Jurkat, Clone E6-1 (cell line): Measurements from ENCODE around the gene C19orf47.
"Not testable (repeated sequence)": the region's sequence is repeated elsewhere in the genome, so short reads cannot be mapped to it uniquely, and the experiment has no call there.

Source experiments
- DNase-seq: peaks from one replicate; pipeline ENCODE4 v3.0.0-alpha.2; 2011; ENCODE audit warnings: low read depth, low spot score
- H3K4me3 ChIP-seq: 2 replicates; pipeline ENCODE4 v1.5.1; 2011; ENCODE audit warnings: mild to moderate bottlenecking, low read length, control low read depth, moderate library complexity

C19orf47 gene

GRCh38 chr19:40358773-40359172 lies 10.6 kb upstream of the C19orf47 start:
- no peak for DNase-seq

GRCh38 chr19:40357640-40358039 lies 9.4 kb upstream of the C19orf47 start:
- DNase-seq, result no peak
- no peak overlapping the region for H3K4me3 ChIP-seq

More at GRCh38 chr19:40358773-40359172, 10.6 kb upstream of the C19orf47 start:
- no peak overlapping the region for H3K4me3 ChIP-seq

GRCh38 chr19:40356681-40357595 lies 8.7 kb upstream of the C19orf47 start:
- H3K4me3 ChIP-seq, result no peak overlapping the region
- DNase-seq, result no peak

GRCh38 chr19:40355975-40356680 lies 7.9 kb upstream of the C19orf47 start:
- DNase-seq, result no peak
- no peak overlapping the region for H3K4me3 ChIP-seq

- peak overlapping the region; percentile 94 for H3K4me3 ChIP-seq
- DNase-seq, result no peak
Measured at GRCh38 chr19:40348961-40349507, 837 bp upstream of the C19orf47 start.

- no peak for DNase-seq
Measured at GRCh38 chr19:40344422-40344821, 3.8 kb downstream of the C19orf47 start.

GRCh38 chr19:40342644-40343311 lies 5.4 kb downstream of the C19orf47 start:
- no peak overlapping the region for H3K4me3 ChIP-seq
- no peak for DNase-seq

More at GRCh38 chr19:40344422-40344821, 3.8 kb downstream of the C19orf47 start:
- no peak overlapping the region for H3K4me3 ChIP-seq

GRCh38 chr19:40341601-40342482 lies 6.4 kb downstream of the C19orf47 start:
- no peak for DNase-seq
- no peak overlapping the region for H3K4me3 ChIP-seq

- no peak for DNase-seq
- H3K4me3 ChIP-seq, result no peak overlapping the region
Measured at GRCh38 chr19:40339018-40339728, 9.0 kb downstream of the C19orf47 start.

- no peak for DNase-seq
- no peak overlapping the region for H3K4me3 ChIP-seq
Measured at GRCh38 chr19:40337594-40337993, 10.6 kb downstream of the C19orf47 start.

- no peak overlapping the region for H3K4me3 ChIP-seq
- no peak for DNase-seq
Measured at GRCh38 chr19:40337107-40337506, 11.1 kb downstream of the C19orf47 start.

GRCh38 chr19:40336601-40336900 lies 11.6 kb downstream of the C19orf47 start:
- no peak for DNase-seq
- H3K4me3 ChIP-seq, result no peak overlapping the region

- DNase-seq, result no peak
Measured at GRCh38 chr19:40335855-40336600, 12.2 kb downstream of the C19orf47 start.

GRCh38 chr19:40335101-40335500 lies 13.1 kb downstream of the C19orf47 start:
- DNase-seq, result no peak
- H3K4me3 ChIP-seq, result no peak overlapping the region

More at GRCh38 chr19:40335855-40336600, 12.2 kb downstream of the C19orf47 start:
- H3K4me3 ChIP-seq, result no peak overlapping the region

GRCh38 chr19:40333083-40333482 lies 15.1 kb downstream of the C19orf47 start:
- not testable (repeated sequence) for DNase-seq, H3K4me3 ChIP-seq

GRCh38 chr19:40332669-40333068 lies 15.5 kb downstream of the C19orf47 start:
- no peak overlapping the region for H3K4me3 ChIP-seq
- DNase-seq, result no peak

GRCh38 chr19:40331052-40331451 lies 17.1 kb downstream of the C19orf47 start:
- no peak for DNase-seq
- H3K4me3 ChIP-seq, result no peak overlapping the region
